Osteoblast (primary cell): Measurements from ENCODE around the gene ACER3. TPM values are rescaled to one million over a fixed set of nuclear protein-coding genes. Genes with fewer than 3 reads are reported as not detected.
"Not testable (repeated sequence)": the region's sequence is repeated elsewhere in the genome, so short reads cannot be mapped to it uniquely, and the experiment has no call there.

Experiments used
- DNase-seq: peaks from one replicate; pipeline ENCODE4 v3.0.0; 2011; ENCODE audit warnings: low spot score, mixed read lengths; ENCODE audit not compliant: insufficient read length; ENCODE audit errors: missing footprints
- H2AFZ ChIP-seq: 2 replicates; pipeline ENCODE4 v1.6.0; 2011; ENCODE audit warnings: mild to moderate bottlenecking, low read length
- H3K27ac ChIP-seq: 2 replicates; pipeline ENCODE4 v1.5.1; 2011; ENCODE audit warnings: mild to moderate bottlenecking, low read depth, low read length, moderate library complexity
- H3K27me3 ChIP-seq: 2 replicates; pipeline ENCODE4 v1.6.0; 2012; ENCODE audit warnings: mild to moderate bottlenecking, control low read depth, inconsistent platforms, low read length, moderate library complexity; ENCODE audit not compliant: insufficient read depth
- H3K36me3 ChIP-seq: 2 replicates; pipeline ENCODE4 v1.5.1; 2011; ENCODE audit warnings: mild to moderate bottlenecking, low read length, control low read depth, moderate library complexity; ENCODE audit not compliant: insufficient read depth
- H3K4me1 ChIP-seq: 2 replicates; pipeline ENCODE4 v1.5.1; 2011; ENCODE audit warnings: mild to moderate bottlenecking, low read length, control low read depth, moderate library complexity; ENCODE audit not compliant: insufficient read depth
- H3K4me2 ChIP-seq: 2 replicates; pipeline ENCODE4 v1.6.0; 2011; ENCODE audit warnings: mild to moderate bottlenecking, low read length; ENCODE audit not compliant: insufficient read depth
- H3K4me3 ChIP-seq: fragments of 200-600 bp; sonication (generic); 3 replicates; pipeline ENCODE4 v1.5.1; 2012; ENCODE audit warnings: mild to moderate bottlenecking, low read length, inconsistent platforms; ENCODE audit not compliant: insufficient read depth
- H3K79me2 ChIP-seq: 2 replicates; pipeline ENCODE4 v1.6.0; 2012; ENCODE audit warnings: mild to moderate bottlenecking, low read length, control low read depth, inconsistent platforms; ENCODE audit not compliant: insufficient read depth
- H3K9me3 ChIP-seq: 2 replicates; pipeline ENCODE4 v1.5.1; 2011; ENCODE audit warnings: low read depth, low read length, control low read depth
- H4K20me1 ChIP-seq: 2 replicates; pipeline ENCODE4 v1.6.0; 2012; ENCODE audit warnings: mild to moderate bottlenecking, low read length, control low read depth; ENCODE audit not compliant: insufficient read depth
- CTCF ChIP-seq: IDR thresholded peaks from 2 replicates; pipeline ENCODE4 v1.5.1; 2011; ENCODE audit warnings: mild to moderate bottlenecking, low read depth, low read length, moderate library complexity; ENCODE audit errors: extremely low read depth
- total RNA-seq: library from RNA; depleted of rRNA; stranded (reverse); fragments of >200 nt; gene quantifications from 2 replicates; pipeline ENCODE4 v1.2.3, GENCODE V29; 2012

The ACER3 gene
- total RNA-seq, 1 donor = 9.8 TPM

GRCh38 chr11:76962583-76963416 is 102.1 kb downstream of the ACER3 start:
- Histone ChIP-seq H3K9me3 (no peaks in the 10 kb centered on the region), H3K27ac (no peak overlapping the region), H3K4me2 (no peak overlapping the region), H4K20me1 (no peaks in the 10 kb centered on the region), H3K79me2 (no peaks in the 10 kb centered on the region), H3K36me3 (no peaks in the 10 kb centered on the region), H2AFZ (no peak overlapping the region), H3K4me3 (no peak overlapping the region), H3K27me3 (no peaks in the 10 kb centered on the region), H3K4me1 (no peaks in the 10 kb centered on the region)
- no peak for DNase-seq
- TF ChIP-seq CTCF = no peak

- not testable (repeated sequence) for H3K27me3 ChIP-seq, H3K36me3 ChIP-seq, H3K79me2 ChIP-seq, H2AFZ ChIP-seq, H3K4me1 ChIP-seq, H3K4me3 ChIP-seq, H3K9me3 ChIP-seq, DNase-seq, H3K4me2 ChIP-seq, H3K27ac ChIP-seq, H4K20me1 ChIP-seq
These were observed 102.9 kb downstream of the ACER3 start for GRCh38 chr11:76963417-76964168.

GRCh38 chr11:76972051-76972450 is 111.3 kb downstream of the ACER3 start:
- no peak overlapping the region for H2AFZ ChIP-seq
- H3K79me2 ChIP-seq = no peaks in the 10 kb centered on the region
- no peaks in the 10 kb centered on the region for H3K36me3 ChIP-seq
- no peaks in the 10 kb centered on the region for H3K9me3 ChIP-seq
- H3K27me3 ChIP-seq = no peaks in the 10 kb centered on the region
- no peak for DNase-seq
- no peak for TF ChIP-seq CTCF
- no peaks in the 10 kb centered on the region for H4K20me1 ChIP-seq
- no peak overlapping the region for H3K4me3 ChIP-seq
- H3K27ac ChIP-seq = no peak overlapping the region
- no peaks in the 10 kb centered on the region for H3K4me1 ChIP-seq
- H3K4me2 ChIP-seq = no peak overlapping the region

GRCh38 chr11:76974179-76974891 is 113.6 kb downstream of the ACER3 start:
- no peak for DNase-seq
- Histone ChIP-seq H3K4me3 (no peak overlapping the region), H3K36me3 (no peaks in the 10 kb centered on the region), H4K20me1 (no peaks in the 10 kb centered on the region), H3K9me3 (peaks cover 2% of the 10 kb centered on the region), H2AFZ (no peak overlapping the region), H3K4me2 (no peak overlapping the region), H3K4me1 (no peaks in the 10 kb centered on the region), H3K27ac (no peak overlapping the region), H3K27me3 (no peaks in the 10 kb centered on the region), H3K79me2 (no peaks in the 10 kb centered on the region)
- no peak for TF ChIP-seq CTCF
